NOMO-1 (cell line): Measurements from ENCODE around the gene VPS26A.
A peak's percentile ranks its signal among the peaks of the same experiment; 100 is the strongest.
"Not testable (repeated sequence)": the region's sequence is repeated elsewhere in the genome, so short reads cannot be mapped to it uniquely, and the experiment has no call there.

Experiments used
- DNase-seq, 2 experiments: peaks; one replicate each; lab custom pipeline; 2025; ENCODE audit not compliant: unreplicated experiment in 2 of 2; lab: John Stamatoyannopoulos, UW

Gene VPS26A

GRCh38 chr10:69172241-69172982 lies 48.4 kb downstream of the VPS26A start:
- no peak for DNase-seq

- DNase-seq = not testable (repeated sequence)
These were observed 51.3 kb downstream of the VPS26A start for GRCh38 chr10:69175326-69175725.

GRCh38 chr10:69176823-69177222 lies 52.8 kb downstream of the VPS26A start:
- DNase-seq = no peak

GRCh38 chr10:69179089-69179742 lies 55.2 kb downstream of the VPS26A start:
- peak; percentile 59 to 88 for DNase-seq

- DNase-seq = peak; percentile 90 to 98
These were observed 56.0 kb downstream of the VPS26A start, which contains the start of gene SUPV3L1 for GRCh38 chr10:69179743-69180524. SUPV3L1 (plus strand) TSS chr10:69180234; CDS start chr10:69180292, 58 bp downstream.

- peak; percentile 9 to 19 for DNase-seq
These were observed 56.7 kb downstream of the VPS26A start for GRCh38 chr10:69180525-69181204.

GRCh38 chr10:69181433-69181832 lies 57.5 kb downstream of the VPS26A start:
- DNase-seq = no peak

GRCh38 chr10:69182005-69182404 lies 58.0 kb downstream of the VPS26A start:
- no peak for DNase-seq

GRCh38 chr10:69186524-69186923 lies 62.5 kb downstream of the VPS26A start:
- no peak for DNase-seq

- DNase-seq = no peak
These were observed 77.1 kb downstream of the VPS26A start for GRCh38 chr10:69201045-69201444.

GRCh38 chr10:69202332-69202731 lies 78.4 kb downstream of the VPS26A start:
- DNase-seq = no peak

- DNase-seq = no peak
These were observed 84.8 kb downstream of the VPS26A start for GRCh38 chr10:69208761-69209160.

- no peak for DNase-seq
These were observed 86.0 kb downstream of the VPS26A start for GRCh38 chr10:69209787-69210484.

GRCh38 chr10:69211104-69211503 lies 87.1 kb downstream of the VPS26A start:
- no peak for DNase-seq

GRCh38 chr10:69211524-69211923 lies 87.5 kb downstream of the VPS26A start:
- no peak for DNase-seq

- DNase-seq = no peak
These were observed 89.8 kb downstream of the VPS26A start for GRCh38 chr10:69213591-69214311.

GRCh38 chr10:69214666-69215131 lies 90.7 kb downstream of the VPS26A start:
- DNase-seq = peak in 1 of 2 experiments; percentile 59

- DNase-seq = peak in 1 of 2 experiments; percentile 16
These were observed 91.6 kb downstream of the VPS26A start for GRCh38 chr10:69215405-69216171.
